GM04503 (cell line): ENCODE data around the gene PURB.
"Not testable (repeated sequence)": the region's sequence is repeated elsewhere in the genome, so short reads cannot be mapped to it uniquely, and the experiment has no call there.

Source experiments
- DNase-seq: peaks from one replicate; pipeline ENCODE4 v3.0.0-alpha.2; 2012; ENCODE audit warnings: low read depth

The PURB gene

GRCh38 chr7:44885394-44886317 lies at the start of gene PURB:
Gene PURB (minus strand): TSS chr7:44885530. CDS start chr7:44885348, 182 bp downstream.
- peak; percentile 88 for DNase-seq

- no peak for DNase-seq
Measured at GRCh38 chr7:44935016-44935415, 49.7 kb upstream of the PURB start.

- DNase-seq, result not testable (repeated sequence)
Measured at GRCh38 chr7:44934510-44934909, 49.2 kb upstream of the PURB start.

- no peak for DNase-seq
Measured at GRCh38 chr7:44930921-44931320, 45.6 kb upstream of the PURB start.

GRCh38 chr7:44922351-44922694 lies 37.0 kb upstream of the PURB start:
- no peak for DNase-seq

- DNase-seq, result peak; percentile 7
Measured at GRCh38 chr7:44921607-44922350, 36.4 kb upstream of the PURB start.

GRCh38 chr7:44920119-44920518 lies 34.8 kb upstream of the PURB start:
- no peak for DNase-seq

GRCh38 chr7:44918029-44918428 lies 32.7 kb upstream of the PURB start:
- DNase-seq, result no peak

- DNase-seq, result no peak
Measured at GRCh38 chr7:44917465-44917864, 32.1 kb upstream of the PURB start.

GRCh38 chr7:44914992-44915607 lies 29.8 kb upstream of the PURB start:
- DNase-seq, result no peak

GRCh38 chr7:44912775-44913347 lies 27.5 kb upstream of the PURB start:
- DNase-seq, result no peak

- no peak for DNase-seq
Measured at GRCh38 chr7:44911911-44912310, 26.6 kb upstream of the PURB start.

- DNase-seq, result no peak
Measured at GRCh38 chr7:44909596-44910389, 24.5 kb upstream of the PURB start.

- DNase-seq, result no peak
Measured at GRCh38 chr7:44906965-44907364, 21.6 kb upstream of the PURB start.

GRCh38 chr7:44905002-44905635 lies 19.8 kb upstream of the PURB start:
- no peak for DNase-seq

- DNase-seq, result no peak
Measured at GRCh38 chr7:44899443-44899842, 14.1 kb upstream of the PURB start.

GRCh38 chr7:44898039-44898438 lies 12.7 kb upstream of the PURB start:
- no peak for DNase-seq

- DNase-seq, result no peak
Measured at GRCh38 chr7:44897309-44897708, 12.0 kb upstream of the PURB start.

- no peak for DNase-seq
Measured at GRCh38 chr7:44894888-44895580, 9.7 kb upstream of the PURB start.

GRCh38 chr7:44893710-44894234 lies 8.4 kb upstream of the PURB start:
- DNase-seq, result no peak
